Kidney (tissue), 14 donors: Measurements from ENCODE around the gene GUF1. TPM values are rescaled to one million over a fixed set of nuclear protein-coding genes. Genes with fewer than 3 reads are reported as not detected.
A peak's percentile ranks its signal among the peaks of the same experiment; 100 is the strongest.

Experiments used
- DNase-seq, 5 donors: peaks; one replicate each; pipeline ENCODE4 v3.0.0-alpha.2; 2013 to 2020
- FAIRE-seq: peaks from 2 replicates; lab custom pipeline; 2012; peaks lifted over from hg19 to GRCh38; lab: Jason Lieb, UNC
- H3K27ac ChIP-seq, 2 donors: one replicate each; pipeline ENCODE4 v1.7.0; 2013; ENCODE audit warnings: low read depth in 2 of 2, low read length in 2 of 2, inconsistent platforms in 1 of 2
- H3K27me3 ChIP-seq: one replicate; pipeline ENCODE4 v1.7.1; 2013; ENCODE audit warnings: low read length, inconsistent platforms; ENCODE audit not compliant: control insufficient read depth, insufficient read depth
- H3K36me3 ChIP-seq, 3 donors: one replicate each; pipeline versions ENCODE4 v1.7.0 to v1.7.1; 2013; ENCODE audit warnings: low read length in 3 of 3, control low read depth in 1 of 3, inconsistent platforms in 1 of 3; ENCODE audit not compliant: insufficient read depth in 3 of 3, control insufficient read depth in 2 of 3
- H3K4me1 ChIP-seq, 3 donors: one replicate each; pipeline versions ENCODE4 v1.7.0 to v1.7.1; 2013; ENCODE audit warnings: low read length in 3 of 3, inconsistent platforms in 1 of 3, low read depth in 1 of 3; ENCODE audit not compliant: control insufficient read depth in 2 of 3, insufficient read depth in 2 of 3
- H3K4me3 ChIP-seq, 3 donors: one replicate each; pipeline versions ENCODE4 v1.7.0 to v1.8.1; 2013; ENCODE audit warnings: low read length in 3 of 3, control low read depth in 1 of 3, inconsistent platforms in 1 of 3
- H3K9ac ChIP-seq, 3 donors: one replicate each; pipeline versions ENCODE4 v1.7.0 to v1.7.1; 2013; ENCODE audit warnings: low read length in 3 of 3, control low read depth in 1 of 3, inconsistent platforms in 1 of 3
- H3K9me3 ChIP-seq, 3 donors: one replicate each; pipeline versions ENCODE4 v1.7.0 to v1.7.1; 2013; ENCODE audit warnings: low read length in 3 of 3, control low read depth in 1 of 3, inconsistent platforms in 1 of 3; ENCODE audit not compliant: control insufficient read depth in 2 of 3, insufficient read depth in 1 of 3
- intact Hi-C: fragments of 100-400 bp; cut with DNase I; formaldehyde crosslinking; loops from one replicate; pipeline ENCODE4 v1.11.1; 2022
- polyA plus RNA-seq: library from polyadenylated mRNA; stranded (reverse); fragments of 350-450 nt; fragmentation: Illumina TruSeq; extraction: RNeasy Lipid Tissue Mini Kit (QIAGEN cat#74804); gene quantifications from one replicate; pipeline ENCODE4 v1.2.3, GENCODE V29; 2014; ENCODE audit warnings: low read depth, low replicate concordance; ENCODE audit not compliant: insufficient read depth
- total RNA-seq: library from RNA; stranded (reverse); fragmentation: NEBNext Ultra II Directional; extraction: Animal tissue kit (Norgen Biotek cat#: 25700); gene quantifications from one replicate; pipeline ENCODE4 v1.2.1, GENCODE V29; 2021
- TF ChIP-seq, protein P1 (sequence below): IDR thresholded peaks from 3 replicates; pipeline ENCODE4 v1.5.1; 2012; ENCODE audit warnings: mild to moderate bottlenecking, moderate library complexity, borderline replicate concordance; ENCODE audit not compliant: insufficient read depth; ENCODE audit errors: extremely low read depth
- donor health status: control.
- donor health status: control.
- donor health status: control.
- donor health status: control.
- donor health status: control.
- donor health status: DM: yes; HTN: yes; CAD: no.
- donor health status: Normal renal cell carcinoma (clear cell type).

The GUF1 gene
- total and polyA plus RNA-seq, 2 donors from 2014 or later, result 17.8 to 21.2 TPM

- no peaks in the 10 kb centered on the region for H3K9me3 ChIP-seq
- H3K4me3 ChIP-seq, result no peak overlapping the region
- H3K4me1 ChIP-seq, result peaks cover 0 to 5% (median 4%) of the 10 kb centered on the region in 3 donors
- H3K27ac ChIP-seq, result no peak overlapping the region
- H3K36me3 ChIP-seq, result no peaks in the 10 kb centered on the region
- DNase-seq (no peak), FAIRE-seq (no peak)
- H3K9ac ChIP-seq, result no peak overlapping the region
- TF ChIP-seq, protein P1, sequence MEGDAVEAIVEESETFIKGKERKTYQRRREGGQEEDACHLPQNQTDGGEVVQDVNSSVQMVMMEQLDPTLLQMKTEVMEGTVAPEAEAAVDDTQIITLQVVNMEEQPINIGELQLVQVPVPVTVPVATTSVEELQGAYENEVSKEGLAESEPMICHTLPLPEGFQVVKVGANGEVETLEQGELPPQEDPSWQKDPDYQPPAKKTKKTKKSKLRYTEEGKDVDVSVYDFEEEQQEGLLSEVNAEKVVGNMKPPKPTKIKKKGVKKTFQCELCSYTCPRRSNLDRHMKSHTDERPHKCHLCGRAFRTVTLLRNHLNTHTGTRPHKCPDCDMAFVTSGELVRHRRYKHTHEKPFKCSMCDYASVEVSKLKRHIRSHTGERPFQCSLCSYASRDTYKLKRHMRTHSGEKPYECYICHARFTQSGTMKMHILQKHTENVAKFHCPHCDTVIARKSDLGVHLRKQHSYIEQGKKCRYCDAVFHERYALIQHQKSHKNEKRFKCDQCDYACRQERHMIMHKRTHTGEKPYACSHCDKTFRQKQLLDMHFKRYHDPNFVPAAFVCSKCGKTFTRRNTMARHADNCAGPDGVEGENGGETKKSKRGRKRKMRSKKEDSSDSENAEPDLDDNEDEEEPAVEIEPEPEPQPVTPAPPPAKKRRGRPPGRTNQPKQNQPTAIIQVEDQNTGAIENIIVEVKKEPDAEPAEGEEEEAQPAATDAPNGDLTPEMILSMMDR, result no peak
- no peaks in the 10 kb centered on the region for H3K27me3 ChIP-seq
- intact Hi-C loops, result no loop called here
These were observed 43.8 kb downstream of the GUF1 start for GRCh38 chr4:44722001-44722400.

DNA sequence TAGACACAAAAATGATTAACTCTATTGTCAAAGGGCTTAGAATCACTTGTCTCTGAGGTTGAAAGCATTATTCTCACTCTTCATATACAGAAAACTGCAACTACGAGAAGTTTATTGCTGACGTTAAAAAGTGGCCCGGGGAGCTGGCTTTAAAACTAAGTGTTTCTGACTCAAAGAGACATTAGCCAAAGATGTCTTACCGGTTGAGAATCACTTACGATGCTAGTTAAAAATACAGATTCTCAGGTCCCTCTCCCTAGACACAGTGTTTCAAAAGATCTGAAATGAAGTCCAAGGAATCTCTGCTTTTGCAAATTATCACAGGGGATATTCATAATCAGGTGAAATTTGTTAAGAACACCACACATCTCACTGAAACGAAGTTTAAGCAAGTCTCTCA, 46.9 kb downstream of the GUF1 start:
- DNase-seq (peak in 1 of 5 donors; percentile 16), FAIRE-seq (no peak)
- Histone ChIP-seq H3K4me3 (peak overlapping the region; percentile 88 to 96 (median 93)), H3K9ac (peak overlapping the region in 2 of 3 donors; percentile 27 to 81), H3K4me1 (peaks cover 0 to 6% (median 4%) of the 10 kb centered on the region in 3 donors), H3K36me3 (no peaks in the 10 kb centered on the region), H3K27ac (no peak overlapping the region), H3K9me3 (no peaks in the 10 kb centered on the region), H3K27me3 (no peaks in the 10 kb centered on the region)
- TF ChIP-seq, protein P1, result no peak
- intact Hi-C loops, result no loop called here

DNA sequence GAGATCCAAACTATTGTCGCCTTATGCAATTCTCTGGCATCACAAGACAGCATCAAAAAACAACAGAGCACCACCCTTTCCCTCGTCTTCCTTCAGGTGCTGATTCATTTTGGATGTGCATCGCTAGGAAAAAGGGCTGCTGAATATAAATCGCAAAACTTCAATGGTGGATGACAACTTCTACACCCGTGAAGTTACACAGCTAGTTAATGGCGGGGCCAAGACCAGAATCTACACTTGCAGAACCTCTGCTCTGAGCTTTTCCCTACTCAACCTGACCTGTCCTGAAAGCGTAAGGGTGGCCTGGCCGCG, 47.5 kb downstream of the GUF1 start:
- Histone ChIP-seq H3K36me3 (no peaks in the 10 kb centered on the region), H3K9ac (peak overlapping the region; percentile 75 to 95 (median 81)), H3K27me3 (no peaks in the 10 kb centered on the region), H3K9me3 (no peaks in the 10 kb centered on the region), H3K4me1 (peaks cover 0 to 6% (median 4%) of the 10 kb centered on the region in 3 donors), H3K27ac (peak overlapping the region; percentile 66 to 75), H3K4me3 (peak overlapping the region; percentile 88 to 96 (median 93))
- TF ChIP-seq, protein P1, result no peak
- DNase-seq (no peak), FAIRE-seq (no peak)
- intact Hi-C loops, result no loop called here
